B cell (primary cell): Measurements from ENCODE around the gene MEA1. TPM values are rescaled to one million over a fixed set of nuclear protein-coding genes. Genes with fewer than 3 reads are reported as not detected.

Source experiments
- ATAC-seq: fragments of 200-7000 bp; cut with Tn5 transposase; one replicate; pipeline ENCODE4 v1.10.0; 2021; ENCODE audit warnings: low read depth, mild to moderate bottlenecking, moderate number of reproducible peaks, moderate library complexity
- CTCF ChIA-PET: fragments of 350-600 bp; sonication (Branson Sonifier 250); formaldehyde crosslinking; loops from one replicate; lab custom pipeline; 2021; ENCODE audit warnings: antibody characterized with exemption, inconsistent platforms; lab: Charles Lee
- POLR2A ChIA-PET: fragments of 350-600 bp; sonication (Branson Sonifier 250); formaldehyde crosslinking; loops from one replicate; lab custom pipeline; 2021; ENCODE audit warnings: antibody characterized with exemption; lab: Charles Lee
- DNase-seq: peaks from one replicate; pipeline ENCODE4 v3.0.0; 2013
- H2AFZ ChIP-seq: 2 replicates; pipeline ENCODE4 v1.6.1; 2012; ENCODE audit warnings: mild to moderate bottlenecking, low read depth, low read length; ENCODE audit not compliant: insufficient read depth, poor library complexity, severe bottlenecking
- H3K27ac ChIP-seq, 2 donors: 1 replicate in 1 of 2; 2 replicates in 1 of 2; pipeline ENCODE4 v1.5.1; 2012 to 2013; ENCODE audit warnings: low read length in 2 of 2, mild to moderate bottlenecking in 2 of 2, moderate library complexity in 1 of 2
- H3K27me3 ChIP-seq, 4 experiments: fragments of 200-600 bp in 1 of 4; sonication (generic) in 1 of 4; replicated peaks in 1 of 4; 1 replicate in 2 of 4; 2 replicates in 2 of 4; pipeline versions ENCODE4 v1.6.1 to v1.7.0; 2013 to 2016; ENCODE audit warnings: low read length in 3 of 4, mild to moderate bottlenecking in 2 of 4, mixed read lengths in 1 of 4, moderate library complexity in 1 of 4; ENCODE audit not compliant: insufficient read depth in 4 of 4, control insufficient read depth in 3 of 4; ENCODE audit errors: control extremely low read depth in 1 of 4
- H3K36me3 ChIP-seq, 2 experiments: replicated peaks in 1 of 2; 1 replicate in 1 of 2; 2 replicates in 1 of 2; pipeline versions ENCODE4 v1.6.1 to v1.7.1; 2013; ENCODE audit warnings: low read length in 1 of 2; ENCODE audit not compliant: insufficient read depth in 2 of 2, control insufficient read depth in 1 of 2; ENCODE audit errors: control extremely low read depth in 1 of 2, extremely low read depth in 1 of 2
- H3K4me1 ChIP-seq, 2 donors: fragments of 200-600 bp in 1 of 2; sonication (generic) in 1 of 2; 1 replicate in 1 of 2; 2 replicates in 1 of 2; pipeline versions ENCODE4 v1.5.1 to v1.6.1; 2013 to 2017; ENCODE audit warnings: low read length in 2 of 2; ENCODE audit not compliant: control insufficient read depth in 2 of 2, insufficient read depth in 2 of 2
- H3K4me2 ChIP-seq: replicated peaks from 2 replicates; pipeline ENCODE3; 2012; ENCODE audit warnings: mild to moderate bottlenecking, low read depth, low read length; ENCODE audit not compliant: poor library complexity, severe bottlenecking
- H3K4me3 ChIP-seq, 5 experiments: fragments of 200-600 bp in 1 of 5; sonication (generic) in 1 of 5; 1 replicate in 3 of 5; 2 replicates in 2 of 5; pipeline versions ENCODE4 v1.5.1 to v1.7.0; 2011 to 2016; ENCODE audit warnings: low read length in 4 of 5, mild to moderate bottlenecking in 4 of 5, low read depth in 2 of 5, control low read depth in 1 of 5, moderate library complexity in 1 of 5; ENCODE audit not compliant: insufficient read depth in 1 of 5; ENCODE audit errors: control extremely low read depth in 1 of 5, extremely low read depth in 1 of 5
- H3K79me2 ChIP-seq: fragments of 200-600 bp; sonication (generic); one replicate; pipeline ENCODE4 v1.6.0; 2016; ENCODE audit warnings: low read length; ENCODE audit not compliant: control insufficient read depth, insufficient read depth
- H3K9ac ChIP-seq: fragments of 200-600 bp; sonication (generic); 2 replicates; pipeline ENCODE4 v1.6.1; 2017; ENCODE audit warnings: mild to moderate bottlenecking, low read length, moderate library complexity
- H3K9me3 ChIP-seq, 3 donors: one replicate each; pipeline versions ENCODE4 v1.6.1 to v1.7.1; 2013; ENCODE audit warnings: low read length in 2 of 3; ENCODE audit not compliant: control insufficient read depth in 2 of 3, insufficient read depth in 1 of 3; ENCODE audit errors: control extremely low read depth in 1 of 3
- H4K20me1 ChIP-seq: 2 replicates; pipeline ENCODE4 v1.6.0; 2012; ENCODE audit warnings: mild to moderate bottlenecking, low read length; ENCODE audit not compliant: insufficient read depth, control insufficient read depth, poor library complexity, severe bottlenecking
- H3K27ac Mint-ChIP-seq: one replicate; pipeline ENCODE4 v1.8.0; 2021; ENCODE audit warnings: mixed read lengths
- H3K27me3 Mint-ChIP-seq: one replicate; pipeline ENCODE4 v1.8.0; 2021; ENCODE audit warnings: mixed read lengths
- H3K4me1 Mint-ChIP-seq: one replicate; pipeline ENCODE4 v1.8.0; 2021; ENCODE audit warnings: mixed read lengths
- H3K4me3 Mint-ChIP-seq: one replicate; pipeline ENCODE4 v1.8.0; 2021; ENCODE audit warnings: mixed read lengths
- H3K9me3 Mint-ChIP-seq: one replicate; pipeline ENCODE4 v1.8.0; 2022; ENCODE audit warnings: mixed read lengths; ENCODE audit not compliant: insufficient read depth
- CTCF ChIP-seq: fragments of 200-600 bp; IDR thresholded peaks from one replicate; pipeline ENCODE4 v1.8.0; 2022; ENCODE audit warnings: antibody characterized with exemption, mild to moderate bottlenecking
- EZH2 ChIP-seq: IDR thresholded peaks from 2 replicates; pipeline ENCODE4 v1.6.1; 2012; ENCODE audit warnings: borderline replicate concordance, low read depth, mild to moderate bottlenecking, moderate library complexity, low read length; ENCODE audit not compliant: insufficient read depth, poor library complexity, severe bottlenecking
- WGBS: methylation state at CpG from one replicate; pipeline ENCODE4 v1.1.5; 2013; ENCODE audit warnings: missing lambda C conversion rate; ENCODE audit not compliant: insufficient coverage; 5-methylcytosine and 5-hydroxymethylcytosine counted together
- intact Hi-C: fragments of 100-400 bp; cut with micrococcal nuclease; formaldehyde crosslinking; loops from one replicate; pipeline ENCODE4 v1.10.0; 2022
- polyA plus RNA-seq: library from polyadenylated mRNA; depleted of rRNA; stranded (reverse); fragments of >200 nt; gene quantifications from 2 replicates; pipeline ENCODE4 v1.2.3, GENCODE V29; 2012
- total RNA-seq, 2 donors: library from RNA; stranded (reverse); fragments of 120-200 nt in 1 of 2; gene quantifications; 1 replicate in 1 of 2; 2 replicates in 1 of 2; pipeline versions ENCODE4 v1.2.3 to v1.2.4, GENCODE V29; 2013 to 2022

The MEA1 gene
- total and polyA plus RNA-seq, 2 donors (not counting 1 experiment from before 2014, with no cell fraction given) = 35.7 to 36.7 TPM

GRCh38 chr6:43026365-43026764 is 12.6 kb upstream of the MEA1 start:
- Histone ChIP-seq H3K4me2 (no peak overlapping the region), H3K79me2 (peaks cover 20% of the 10 kb centered on the region), H3K4me3 (no peak overlapping the region), H4K20me1 (peaks cover 15% of the 10 kb centered on the region), H3K9me3 (no peaks in the 10 kb centered on the region), H3K27ac (no peak overlapping the region), H3K36me3 (peaks cover 0 to 51% of the 10 kb centered on the region in 2 experiments), H3K4me1 (peaks cover 0 to 18% of the 10 kb centered on the region in 2 donors), H3K9ac (no peak overlapping the region), H2AFZ (no peak overlapping the region), H3K27me3 (no peaks in the 10 kb centered on the region)
- DNase-seq (no peak), ATAC-seq (no peak)
- H3K27ac Mint-ChIP-seq = no peak overlapping the region
- 100% methylated on average over 2 of the region's 5 CpGs for WGBS
- H3K9me3 Mint-ChIP-seq = no peaks in the 10 kb centered on the region
- POLR2A ChIA-PET = no interaction called here
- no peak for TF ChIP-seq EZH2
- TF ChIP-seq CTCF = no peak
- H3K27me3 Mint-ChIP-seq = no peaks in the 10 kb centered on the region
- H3K4me3 Mint-ChIP-seq = no peak overlapping the region
- peaks cover 15% of the 10 kb centered on the region for H3K4me1 Mint-ChIP-seq
- CTCF ChIA-PET = no interaction called here
- intact Hi-C loops = no loop called here

GRCh38 chr6:43024436-43024835 is 10.7 kb upstream of the MEA1 start:
- H3K79me2 ChIP-seq = peaks cover 20% of the 10 kb centered on the region
- H3K27me3 ChIP-seq = no peaks in the 10 kb centered on the region
- DNase-seq = no peak
- WGBS = 91% methylated on average over 2 of the region's 2 CpGs
- H3K27me3 Mint-ChIP-seq = no peaks in the 10 kb centered on the region
- CTCF ChIA-PET = interaction anchor here (0.6 kb wide), 1 partner anchor 179 kb away, joined by 3 read pairs; no protein-coding TSS in a partner anchor
- no peak overlapping the region for H3K27ac ChIP-seq
- POLR2A ChIA-PET = interaction anchor here (0.9 kb wide), 1 partner anchor 10 kb away, joined by 4 read pairs; the partner anchor contains the start of gene KLHDC3
- H3K4me2 ChIP-seq = no peak overlapping the region
- H3K9me3 ChIP-seq = no peaks in the 10 kb centered on the region
- peak overlapping the region; percentile 0 for H3K4me3 Mint-ChIP-seq
- peaks cover 15% of the 10 kb centered on the region for H4K20me1 ChIP-seq
- H3K36me3 ChIP-seq = peaks cover 1 to 50% of the 10 kb centered on the region in 2 experiments
- intact Hi-C loops = no loop called here
- H2AFZ ChIP-seq = no peak overlapping the region
- H3K4me3 ChIP-seq = no peak overlapping the region
- no peaks in the 10 kb centered on the region for H3K9me3 Mint-ChIP-seq
- H3K27ac Mint-ChIP-seq = no peak overlapping the region
- H3K4me1 ChIP-seq = peaks cover 3 to 25% of the 10 kb centered on the region in 2 donors
- no peak for TF ChIP-seq CTCF
- peaks cover 22% of the 10 kb centered on the region for H3K4me1 Mint-ChIP-seq
- no peak overlapping the region for H3K9ac ChIP-seq
- ATAC-seq = no peak
